Ascending aorta (tissue), 2 donors: Measurements from ENCODE around the gene SLC12A8. TPM values are rescaled to one million over a fixed set of nuclear protein-coding genes. Genes with fewer than 3 reads are reported as not detected.

Source experiments
- DNase-seq, 2 donors: peaks; one replicate each; pipeline ENCODE4 v3.0.0-alpha.2; 2019; ENCODE audit warnings: low spot score in 2 of 2
- H3K27ac ChIP-seq, 2 donors: fragments of 200-600 bp; sonication (generic); one replicate each; pipeline ENCODE4 v1.5.1; 2016 to 2017; ENCODE audit warnings: mild to moderate bottlenecking in 1 of 2
- H3K27me3 ChIP-seq: fragments of 200-600 bp; sonication (generic); one replicate; pipeline ENCODE4 v1.5.1; 2017
- H3K36me3 ChIP-seq, 2 donors: fragments of 200-600 bp; sonication (generic); one replicate each; pipeline ENCODE4 v1.5.1; 2016
- H3K4me1 ChIP-seq, 2 donors: fragments of 200-600 bp; sonication (generic); one replicate each; pipeline ENCODE4 v1.5.1; 2016 to 2017; ENCODE audit warnings: mild to moderate bottlenecking in 1 of 2
- H3K4me3 ChIP-seq, 2 donors: fragments of 200-600 bp; sonication (generic); one replicate each; pipeline ENCODE4 v1.5.1; 2016 to 2017; ENCODE audit warnings: mild to moderate bottlenecking in 1 of 2
- H3K9me3 ChIP-seq, 2 donors: fragments of 200-600 bp; sonication (generic); one replicate each; pipeline ENCODE4 v1.5.1; 2016
- intact Hi-C: fragments of 100-400 bp; cut with DNase I; formaldehyde crosslinking; loops from one replicate; pipeline ENCODE4 v1.15.1; 2023
- total RNA-seq: library from RNA; depleted of rRNA; stranded (reverse); fragments of >200 nt; gene quantifications from one replicate; pipeline ENCODE4 v1.1.0, GENCODE V29; 2016
- TF ChIP-seq, protein P1 (sequence below), 3 experiments: fragments of 200-600 bp in 2 of 3; fragments of 450-650 bp in 1 of 3; sonication (generic) in 2 of 3; IDR thresholded peaks; one replicate each; pipeline ENCODE4 v1.5.1; 2016 to 2019; ENCODE audit warnings: antibody characterized with exemption in 3 of 3, mild to moderate bottlenecking in 1 of 3, moderate library complexity in 1 of 3

Gene SLC12A8
- total RNA-seq, 1 donor from 2014 or later, result not detected

DNA sequence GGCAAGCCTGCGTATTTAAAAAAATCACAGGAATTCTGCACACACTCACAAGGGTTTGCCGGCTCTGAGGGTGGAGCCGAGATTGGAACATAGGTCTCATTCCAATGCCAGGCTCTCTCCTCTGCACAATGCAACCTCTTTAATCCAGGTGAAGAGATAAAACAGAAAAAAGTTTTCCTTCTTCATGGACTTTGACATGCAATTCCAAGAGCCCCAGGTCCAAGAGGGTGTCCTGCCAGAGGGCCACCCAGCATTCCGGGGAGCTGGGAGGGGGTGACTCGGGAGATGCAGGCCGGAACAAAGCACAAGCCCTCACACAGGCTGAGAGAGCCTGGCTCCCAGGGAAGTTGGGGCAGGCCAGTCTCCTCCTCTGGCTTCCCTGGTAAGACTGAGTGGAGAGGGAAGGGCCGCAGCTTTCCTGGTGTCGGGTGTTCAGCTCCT, 6.7 kb upstream of the SLC12A8 start:
- no peaks in the 10 kb centered on the region for H3K9me3 ChIP-seq
- no peak overlapping the region for H3K4me3 ChIP-seq
- intact Hi-C loops, result no loop called here
- TF ChIP-seq, protein P1, sequence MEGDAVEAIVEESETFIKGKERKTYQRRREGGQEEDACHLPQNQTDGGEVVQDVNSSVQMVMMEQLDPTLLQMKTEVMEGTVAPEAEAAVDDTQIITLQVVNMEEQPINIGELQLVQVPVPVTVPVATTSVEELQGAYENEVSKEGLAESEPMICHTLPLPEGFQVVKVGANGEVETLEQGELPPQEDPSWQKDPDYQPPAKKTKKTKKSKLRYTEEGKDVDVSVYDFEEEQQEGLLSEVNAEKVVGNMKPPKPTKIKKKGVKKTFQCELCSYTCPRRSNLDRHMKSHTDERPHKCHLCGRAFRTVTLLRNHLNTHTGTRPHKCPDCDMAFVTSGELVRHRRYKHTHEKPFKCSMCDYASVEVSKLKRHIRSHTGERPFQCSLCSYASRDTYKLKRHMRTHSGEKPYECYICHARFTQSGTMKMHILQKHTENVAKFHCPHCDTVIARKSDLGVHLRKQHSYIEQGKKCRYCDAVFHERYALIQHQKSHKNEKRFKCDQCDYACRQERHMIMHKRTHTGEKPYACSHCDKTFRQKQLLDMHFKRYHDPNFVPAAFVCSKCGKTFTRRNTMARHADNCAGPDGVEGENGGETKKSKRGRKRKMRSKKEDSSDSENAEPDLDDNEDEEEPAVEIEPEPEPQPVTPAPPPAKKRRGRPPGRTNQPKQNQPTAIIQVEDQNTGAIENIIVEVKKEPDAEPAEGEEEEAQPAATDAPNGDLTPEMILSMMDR (IDR thresholded peaks at IDR 0.05), result no peak
- no peak overlapping the region for H3K27ac ChIP-seq
- no peak for DNase-seq
- no peaks in the 10 kb centered on the region for H3K4me1 ChIP-seq
- H3K27me3 ChIP-seq, result no peaks in the 10 kb centered on the region
- H3K36me3 ChIP-seq, result no peaks in the 10 kb centered on the region

DNA sequence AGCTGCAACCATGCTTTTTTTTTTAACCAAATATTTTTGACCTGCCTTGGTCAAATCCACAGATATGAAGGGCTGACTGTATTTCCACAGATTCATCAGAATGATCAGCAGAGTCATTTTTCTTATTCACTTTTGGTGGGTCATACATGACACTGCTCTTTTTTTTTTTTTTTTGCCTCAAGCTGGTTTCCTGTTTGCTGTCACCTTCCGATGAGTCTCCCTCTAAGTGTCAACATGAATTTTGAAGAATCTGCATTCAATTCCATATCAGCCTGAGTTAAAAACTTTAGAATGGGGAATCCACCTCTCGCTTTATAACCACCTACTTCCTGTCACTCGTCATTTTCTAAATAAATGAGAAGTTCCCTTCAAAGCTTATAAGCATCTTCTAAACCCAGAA, 2.2 kb upstream of the SLC12A8 start:
- intact Hi-C loops, result no loop called here
- H3K4me1 ChIP-seq, result peaks cover 9 to 11% of the 10 kb centered on the region in 2 donors
- H3K27me3 ChIP-seq, result peaks cover 10% of the 10 kb centered on the region
- H3K9me3 ChIP-seq, result no peaks in the 10 kb centered on the region
- DNase-seq, result no peak
- H3K4me3 ChIP-seq, result no peak overlapping the region
- H3K27ac ChIP-seq, result no peak overlapping the region
- TF ChIP-seq, protein P1 (IDR thresholded peaks at IDR 0.05), result no peak
- H3K36me3 ChIP-seq, result no peaks in the 10 kb centered on the region

DNA sequence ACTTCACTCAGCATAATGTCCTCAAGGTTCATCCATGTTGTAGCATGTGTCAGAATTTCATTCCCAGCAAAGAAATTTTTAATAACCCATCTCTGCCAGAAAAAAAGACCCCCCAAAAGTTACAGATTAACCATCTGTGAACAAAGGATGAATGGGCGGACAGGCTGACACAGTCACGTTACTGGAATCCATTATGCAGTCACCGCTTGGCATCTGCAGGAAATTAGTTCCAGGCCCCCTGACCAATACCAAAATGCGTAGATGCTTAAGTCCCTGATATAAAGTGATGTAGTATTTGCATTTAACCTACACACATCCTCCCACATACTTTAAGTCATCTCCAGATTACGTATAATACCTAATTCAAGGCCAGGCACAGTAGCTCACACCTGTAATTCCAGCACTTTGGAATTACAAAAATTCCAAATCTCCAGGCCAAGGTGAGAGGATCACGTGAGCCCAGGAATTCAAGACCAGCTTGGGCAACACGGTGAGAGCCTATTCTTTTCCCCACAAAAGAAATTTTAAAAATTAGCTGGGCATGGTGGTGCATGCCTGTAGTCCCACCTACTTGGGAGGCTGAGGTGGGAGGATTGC, 1.5 kb upstream of the SLC12A8 start:
- H3K27ac ChIP-seq, result no peak overlapping the region
- no peak for DNase-seq
- TF ChIP-seq, protein P1 (IDR thresholded peaks at IDR 0.05), result no peak
- H3K27me3 ChIP-seq, result peaks cover 10% of the 10 kb centered on the region
- intact Hi-C loops, result no loop called here
- H3K4me1 ChIP-seq, result peaks cover 9 to 11% of the 10 kb centered on the region in 2 donors
- H3K36me3 ChIP-seq, result no peaks in the 10 kb centered on the region
- no peaks in the 10 kb centered on the region for H3K9me3 ChIP-seq
- no peak overlapping the region for H3K4me3 ChIP-seq

DNA sequence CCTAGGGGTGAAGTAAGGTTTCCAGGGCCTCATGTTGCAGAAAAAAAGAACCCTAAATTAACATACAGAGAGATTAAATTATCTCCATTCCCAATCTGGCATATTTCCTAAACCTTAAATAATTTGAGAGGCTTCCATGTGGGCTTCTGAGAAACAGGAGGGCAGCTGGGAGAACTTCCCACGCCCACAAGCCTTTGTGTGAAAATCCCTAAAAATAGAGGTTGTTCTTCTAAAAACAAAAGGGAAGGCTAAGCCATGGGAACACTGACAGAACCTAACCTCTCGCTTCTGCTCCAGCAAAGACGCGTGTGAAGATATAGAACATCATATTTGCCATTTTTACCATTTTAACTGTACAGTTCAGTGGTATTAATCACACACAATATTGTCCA, 812 bp upstream of the SLC12A8 start:
- TF ChIP-seq, protein P1 (IDR thresholded peaks at IDR 0.05), result no peak
- no peak overlapping the region for H3K4me3 ChIP-seq
- peaks cover 9 to 11% of the 10 kb centered on the region in 2 donors for H3K4me1 ChIP-seq
- no peak overlapping the region for H3K27ac ChIP-seq
- intact Hi-C loops, result no loop called here
- DNase-seq, result no peak
- H3K9me3 ChIP-seq, result no peaks in the 10 kb centered on the region
- no peaks in the 10 kb centered on the region for H3K36me3 ChIP-seq
- peaks cover 10% of the 10 kb centered on the region for H3K27me3 ChIP-seq

DNA sequence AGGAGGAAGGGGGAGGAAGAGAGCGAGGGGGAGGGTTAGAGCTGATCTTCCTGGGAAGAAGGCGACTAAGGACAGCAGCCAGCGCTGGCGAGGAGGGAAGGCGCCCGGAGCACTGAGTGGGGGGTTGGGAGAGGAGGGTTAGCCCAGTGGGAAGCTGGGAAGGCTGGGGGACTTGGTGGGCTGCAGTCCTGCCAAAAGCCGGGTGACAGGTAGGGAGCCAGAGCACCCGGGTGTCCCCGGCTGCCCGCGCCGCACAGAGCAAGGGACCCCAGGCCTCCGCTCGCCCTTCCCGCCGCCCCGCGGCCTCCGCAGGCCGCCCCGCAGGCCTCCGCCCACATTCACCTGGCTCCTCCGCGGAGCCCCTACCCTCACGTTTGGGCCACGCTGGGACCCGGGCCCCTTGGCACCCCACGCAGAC, 448 bp downstream of the SLC12A8 start:
- intact Hi-C loops, result no loop called here
- peak overlapping the region; percentile 59 to 67 for H3K4me3 ChIP-seq
- peaks cover 10% of the 10 kb centered on the region for H3K27me3 ChIP-seq
- H3K27ac ChIP-seq, result no peak overlapping the region
- H3K36me3 ChIP-seq, result no peaks in the 10 kb centered on the region
- TF ChIP-seq, protein P1 (IDR thresholded peaks at IDR 0.05), result no peak
- H3K9me3 ChIP-seq, result no peaks in the 10 kb centered on the region
- H3K4me1 ChIP-seq, result peaks cover 9 to 11% of the 10 kb centered on the region in 2 donors
- no peak for DNase-seq
